Fibroblast of pulmonary artery (primary cell): ENCODE results near the gene SLC27A5.

ENCODE experiments used
- DNase-seq: peaks from one replicate; pipeline ENCODE4 v3.0.0-alpha.2; 2010; ENCODE audit warnings: low read depth
- H3K4me3 ChIP-seq: replicated peaks from 2 replicates; pipeline ENCODE4 v1.5.1; 2011; ENCODE audit warnings: low read depth, mild to moderate bottlenecking, control low read depth, low read length, moderate library complexity
- CTCF ChIP-seq: IDR thresholded peaks from 2 replicates; pipeline ENCODE4 v1.5.1; 2011; ENCODE audit warnings: mild to moderate bottlenecking, control low read depth, low read length, inconsistent platforms; ENCODE audit errors: missing control alignments

Gene SLC27A5

GRCh38 chr19:58531034-58531840 is 19.4 kb upstream of the SLC27A5 start:
- no peak for TF ChIP-seq CTCF
- no peak overlapping the region for H3K4me3 ChIP-seq
- DNase-seq = no peak

- DNase-seq = no peak
- H3K4me3 ChIP-seq = no peak overlapping the region
- TF ChIP-seq CTCF = no peak
These were observed 17.6 kb upstream of the SLC27A5 start for GRCh38 chr19:58529405-58529804.

GRCh38 chr19:58522709-58523108 is 10.9 kb upstream of the SLC27A5 start:
- TF ChIP-seq CTCF = no peak
- DNase-seq = no peak
- no peak overlapping the region for H3K4me3 ChIP-seq

- no peak for TF ChIP-seq CTCF
- no peak overlapping the region for H3K4me3 ChIP-seq
- no peak for DNase-seq
These were observed 9.9 kb upstream of the SLC27A5 start for GRCh38 chr19:58521651-58522050.

- peak overlapping the region; percentile 71 for H3K4me3 ChIP-seq
- DNase-seq = no peak
- TF ChIP-seq CTCF = no peak
These were observed 8.4 kb upstream of the SLC27A5 start for GRCh38 chr19:58520257-58520599.

- DNase-seq = peak; percentile 98
- TF ChIP-seq CTCF = peak; percentile 57
- peak within 1 kb of the TSS; percentile 71 for H3K4me3 ChIP-seq
These were observed 7.8 kb upstream of the SLC27A5 start, which contains the start of gene ZBTB45 for GRCh38 chr19:58519355-58520256. Gene ZBTB45 (minus strand): TSS chr19:58519810. CDS start chr19:58517673, 2,137 bp downstream.
